DMS79 treated with DMSO at 0.1 percent for 48 hours (cell line): ENCODE measurements around the gene PARN.
"Not testable (repeated sequence)": the region's sequence is repeated elsewhere in the genome, so short reads cannot be mapped to it uniquely, and the experiment has no call there.

ENCODE experiments used
- DNase-seq: peaks from one replicate; lab custom pipeline; 2025; lab: John Stamatoyannopoulos, UW

The PARN gene

GRCh38 chr16:14629919-14630619 is at the start of gene PARN:
Gene PARN, minus strand, starts transcription at chr16:14630260. Its CDS starts 135 bp downstream, at chr16:14630125.
- peak; percentile 92 for DNase-seq

GRCh38 chr16:14678748-14679497 is 48.9 kb upstream of the PARN start:
- DNase-seq: no peak

GRCh38 chr16:14677627-14678026 is 47.6 kb upstream of the PARN start:
- DNase-seq: no peak

GRCh38 chr16:14676633-14677032 is 46.6 kb upstream of the PARN start:
- DNase-seq: no peak

GRCh38 chr16:14672403-14672971 is 42.4 kb upstream of the PARN start:
- peak; percentile 51 for DNase-seq

GRCh38 chr16:14669776-14670175 is 39.7 kb upstream of the PARN start:
- DNase-seq: no peak

GRCh38 chr16:14668556-14669223 is 38.6 kb upstream of the PARN start:
- no peak for DNase-seq

GRCh38 chr16:14667347-14668266 is 37.5 kb upstream of the PARN start:
- no peak for DNase-seq

- no peak for DNase-seq
Measured at GRCh38 chr16:14658063-14658462, 28.0 kb upstream of the PARN start.

GRCh38 chr16:14652726-14653125 is 22.7 kb upstream of the PARN start:
- DNase-seq: no peak

- DNase-seq: no peak
Measured at GRCh38 chr16:14650629-14651028, 20.6 kb upstream of the PARN start.

- no peak for DNase-seq
Measured at GRCh38 chr16:14649816-14650215, 19.8 kb upstream of the PARN start.

GRCh38 chr16:14641926-14642325 is 11.9 kb upstream of the PARN start:
- no peak for DNase-seq

GRCh38 chr16:14641206-14641605 is 11.1 kb upstream of the PARN start:
- no peak for DNase-seq

GRCh38 chr16:14640538-14640937 is 10.5 kb upstream of the PARN start:
- DNase-seq: peak; percentile 1

GRCh38 chr16:14636951-14637240 is 6.8 kb upstream of the PARN start:
- DNase-seq: not testable (repeated sequence)

GRCh38 chr16:14636179-14636950 is 6.3 kb upstream of the PARN start:
- peak; percentile 15 for DNase-seq

- no peak for DNase-seq
Measured at GRCh38 chr16:14635395-14636165, 5.5 kb upstream of the PARN start.

GRCh38 chr16:14634389-14634725 is 4.3 kb upstream of the PARN start:
- no peak for DNase-seq
